Adipocyte (in vitro differentiated cells): Measurements from ENCODE around the gene ADGRB2.

Experiments used
- DNase-seq: peaks from one replicate; pipeline ENCODE4 v3.0.0-alpha.2; 2015; ENCODE audit warnings: low read depth
- H3K27me3 ChIP-seq: replicated peaks from 2 replicates; pipeline ENCODE4 v1.7.0; 2013; ENCODE audit warnings: mild to moderate bottlenecking, low read length, moderate library complexity; ENCODE audit not compliant: control insufficient read depth, insufficient read depth
- H3K36me3 ChIP-seq: 2 replicates; pipeline ENCODE4 v1.7.0; 2013; ENCODE audit warnings: low read length, mild to moderate bottlenecking, moderate library complexity; ENCODE audit not compliant: control insufficient read depth, insufficient read depth, severe bottlenecking
- H3K4me1 ChIP-seq: 2 replicates; pipeline ENCODE4 v1.7.0; 2013; ENCODE audit warnings: mild to moderate bottlenecking, low read length, moderate library complexity; ENCODE audit not compliant: control insufficient read depth, insufficient read depth
- H3K4me3 ChIP-seq: 2 replicates; pipeline ENCODE4 v1.7.0; 2013; ENCODE audit warnings: mild to moderate bottlenecking, low read length, moderate library complexity
- H3K9ac ChIP-seq: 2 replicates; pipeline ENCODE4 v1.7.0; 2013; ENCODE audit warnings: mild to moderate bottlenecking, low read length, moderate library complexity
- H3K9me3 ChIP-seq: 2 replicates; pipeline ENCODE4 v1.7.0; 2013; ENCODE audit warnings: mild to moderate bottlenecking, low read length, moderate library complexity; ENCODE audit not compliant: control insufficient read depth

ADGRB2 gene

GRCh38 chr1:31725777-31726535 is 38.2 kb downstream of the ADGRB2 start:
- H3K9ac ChIP-seq = no peak overlapping the region
- no peaks in the 10 kb centered on the region for H3K27me3 ChIP-seq
- peaks cover 8% of the 10 kb centered on the region for H3K36me3 ChIP-seq
- no peak for DNase-seq
- no peak overlapping the region for H3K4me3 ChIP-seq
- H3K4me1 ChIP-seq = peaks cover 6% of the 10 kb centered on the region
- no peaks in the 10 kb centered on the region for H3K9me3 ChIP-seq

GRCh38 chr1:31725134-31725533 is 39.0 kb downstream of the ADGRB2 start:
- H3K9me3 ChIP-seq = no peaks in the 10 kb centered on the region
- no peak overlapping the region for H3K9ac ChIP-seq
- no peaks in the 10 kb centered on the region for H3K27me3 ChIP-seq
- DNase-seq = no peak
- H3K4me3 ChIP-seq = no peak overlapping the region
- peaks cover 3% of the 10 kb centered on the region for H3K36me3 ChIP-seq
- peaks cover 6% of the 10 kb centered on the region for H3K4me1 ChIP-seq

GRCh38 chr1:31723828-31724359 is 40.2 kb downstream of the ADGRB2 start:
- no peak overlapping the region for H3K4me3 ChIP-seq
- no peaks in the 10 kb centered on the region for H3K9me3 ChIP-seq
- no peak overlapping the region for H3K9ac ChIP-seq
- H3K4me1 ChIP-seq = peaks cover 6% of the 10 kb centered on the region
- DNase-seq = peak; percentile 77
- no peaks in the 10 kb centered on the region for H3K27me3 ChIP-seq
- no peaks in the 10 kb centered on the region for H3K36me3 ChIP-seq

- Histone ChIP-seq H3K27me3 (no peaks in the 10 kb centered on the region), H3K9ac (peak overlapping the region; percentile 2), H3K9me3 (no peaks in the 10 kb centered on the region), H3K4me1 (peaks cover 39% of the 10 kb centered on the region), H3K4me3 (no peak overlapping the region), H3K36me3 (no peaks in the 10 kb centered on the region)
- DNase-seq = no peak
Measured at GRCh38 chr1:31718327-31718897, 45.7 kb downstream of the ADGRB2 start.

GRCh38 chr1:31717341-31717740 is 46.8 kb downstream of the ADGRB2 start:
- H3K27me3 ChIP-seq = no peaks in the 10 kb centered on the region
- no peaks in the 10 kb centered on the region for H3K36me3 ChIP-seq
- H3K4me1 ChIP-seq = peaks cover 50% of the 10 kb centered on the region
- no peak overlapping the region for H3K9ac ChIP-seq
- peak; percentile 38 for DNase-seq
- H3K9me3 ChIP-seq = no peaks in the 10 kb centered on the region
- H3K4me3 ChIP-seq = no peak overlapping the region

- Histone ChIP-seq H3K4me1 (peaks cover 57% of the 10 kb centered on the region), H3K9me3 (no peaks in the 10 kb centered on the region), H3K36me3 (no peaks in the 10 kb centered on the region), H3K4me3 (peak overlapping the region; percentile 73), H3K9ac (peak overlapping the region; percentile 85), H3K27me3 (no peaks in the 10 kb centered on the region)
- no peak for DNase-seq
Measured at GRCh38 chr1:31715873-31716220, 48.3 kb downstream of the ADGRB2 start.

- Histone ChIP-seq H3K4me3 (peak overlapping the region; percentile 73), H3K36me3 (no peaks in the 10 kb centered on the region), H3K27me3 (no peaks in the 10 kb centered on the region), H3K9me3 (no peaks in the 10 kb centered on the region), H3K4me1 (peaks cover 57% of the 10 kb centered on the region), H3K9ac (peak overlapping the region; percentile 85)
- DNase-seq = peak; percentile 96
Measured at GRCh38 chr1:31715087-31715872, 48.9 kb downstream of the ADGRB2 start.

- Histone ChIP-seq H3K4me1 (peaks cover 57% of the 10 kb centered on the region), H3K27me3 (no peaks in the 10 kb centered on the region), H3K9me3 (no peaks in the 10 kb centered on the region), H3K36me3 (no peaks in the 10 kb centered on the region), H3K9ac (peak overlapping the region; percentile 83), H3K4me3 (peak overlapping the region; percentile 55)
- peak; percentile 90 for DNase-seq
Measured at GRCh38 chr1:31714442-31715086, 49.6 kb downstream of the ADGRB2 start.

GRCh38 chr1:31712630-31713029 is 51.5 kb downstream of the ADGRB2 start:
- Histone ChIP-seq H3K27me3 (no peaks in the 10 kb centered on the region), H3K36me3 (no peaks in the 10 kb centered on the region), H3K4me1 (peaks cover 55% of the 10 kb centered on the region), H3K4me3 (no peak overlapping the region), H3K9me3 (no peaks in the 10 kb centered on the region), H3K9ac (peak overlapping the region; percentile 74)
- peak; percentile 79 for DNase-seq

- Histone ChIP-seq H3K4me3 (peak overlapping the region; percentile 7), H3K9ac (peak overlapping the region; percentile 74), H3K4me1 (peaks cover 52% of the 10 kb centered on the region), H3K9me3 (no peaks in the 10 kb centered on the region), H3K27me3 (no peaks in the 10 kb centered on the region), H3K36me3 (no peaks in the 10 kb centered on the region)
- DNase-seq = peak; percentile 33
Measured at GRCh38 chr1:31712068-31712467, 52.1 kb downstream of the ADGRB2 start.

- Histone ChIP-seq H3K9me3 (no peaks in the 10 kb centered on the region), H3K9ac (no peak overlapping the region), H3K4me3 (no peak overlapping the region), H3K4me1 (peaks cover 47% of the 10 kb centered on the region), H3K36me3 (no peaks in the 10 kb centered on the region), H3K27me3 (no peaks in the 10 kb centered on the region)
- peak; percentile 43 for DNase-seq
Measured at GRCh38 chr1:31708324-31708723, 55.8 kb downstream of the ADGRB2 start.
